ENCODE data around the gene RASA2.

DNA sequence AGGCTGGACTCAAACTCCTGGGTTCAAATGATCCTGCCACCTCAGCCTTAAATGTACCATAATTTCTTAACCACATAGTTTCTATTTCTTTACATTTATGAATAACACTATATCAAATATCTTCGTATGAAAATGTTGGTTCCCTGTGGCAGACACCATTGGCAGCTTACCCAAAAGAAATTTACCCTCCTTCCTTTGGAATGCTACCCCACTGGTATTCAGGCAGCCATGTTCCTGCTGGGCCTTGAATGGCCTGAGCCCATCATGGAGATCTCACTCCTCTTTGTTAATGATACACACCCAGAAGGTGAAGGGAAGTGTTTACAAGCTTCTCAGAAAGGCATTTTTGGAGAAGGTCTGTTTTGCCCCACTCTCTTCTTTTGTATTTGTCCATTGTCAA lies 157.0 kb downstream of the RASA2 start:
- TF ChIP-seq CTCF (IDR thresholded peaks at IDR 0.05) = no peak
- TF ChIP-seq POLR2AphosphoS5 (IDR thresholded peaks at IDR 0.05; ENCODE audit: low read depth, low read length) = no peak
